Lower lobe of right lung (tissue), 2 donors: ENCODE data around the gene ZBED4. TPM values are rescaled to one million over a fixed set of nuclear protein-coding genes. Genes with fewer than 3 reads are reported as not detected.
"Not testable (repeated sequence)": the region's sequence is repeated elsewhere in the genome, so short reads cannot be mapped to it uniquely, and the experiment has no call there.

ENCODE experiments used
- ATAC-seq, 2 donors: fragments of 200-7000 bp; cut with Tn5 transposase; one replicate each; pipeline ENCODE4 v1.9.1; 2020 to 2022; ENCODE audit warnings: mild to moderate bottlenecking in 2 of 2, moderate library complexity in 2 of 2
- DNase-seq: peaks from one replicate; pipeline ENCODE4 v3.0.0-alpha.2; 2020
- H3K27ac ChIP-seq: fragments of 200-600 bp; one replicate; pipeline ENCODE4 v1.8.0; 2022
- H3K27me3 ChIP-seq: fragments of 200-600 bp; one replicate; pipeline ENCODE4 v1.8.0; 2022; ENCODE audit warnings: low read depth
- H3K36me3 ChIP-seq: fragments of 200-600 bp; one replicate; pipeline ENCODE4 v1.8.0; 2022; ENCODE audit warnings: mild to moderate bottlenecking
- H3K4me1 ChIP-seq: fragments of 200-600 bp; one replicate; pipeline ENCODE4 v1.8.0; 2022
- H3K4me3 ChIP-seq: fragments of 200-600 bp; one replicate; pipeline ENCODE4 v1.8.0; 2022; ENCODE audit warnings: mild to moderate bottlenecking
- H3K9me3 ChIP-seq: fragments of 200-600 bp; one replicate; pipeline ENCODE4 v1.8.0; 2022
- intact Hi-C: fragments of 100-400 bp; cut with DNase I; formaldehyde crosslinking; loops from one replicate; pipeline ENCODE4 v1.11.0; 2022
- total RNA-seq: library from RNA; stranded (reverse); fragmentation: NEBNext Ultra II Directional; extraction: Animal tissue kit (Norgen Biotek cat#: 25700); gene quantifications from one replicate; pipeline ENCODE4 v1.2.1, GENCODE V29; 2021
- TF ChIP-seq, protein P1 (sequence below): fragments of 200-600 bp; IDR thresholded peaks from one replicate; pipeline ENCODE4 v1.8.0; 2022; ENCODE audit warnings: antibody characterized with exemption, mild to moderate bottlenecking
- donor health status: DM: no; HTN: yes; CAD: no; lungs with severe emphysema.

The ZBED4 gene
- total RNA-seq, 1 donor from 2014 or later = 12.7 TPM

DNA sequence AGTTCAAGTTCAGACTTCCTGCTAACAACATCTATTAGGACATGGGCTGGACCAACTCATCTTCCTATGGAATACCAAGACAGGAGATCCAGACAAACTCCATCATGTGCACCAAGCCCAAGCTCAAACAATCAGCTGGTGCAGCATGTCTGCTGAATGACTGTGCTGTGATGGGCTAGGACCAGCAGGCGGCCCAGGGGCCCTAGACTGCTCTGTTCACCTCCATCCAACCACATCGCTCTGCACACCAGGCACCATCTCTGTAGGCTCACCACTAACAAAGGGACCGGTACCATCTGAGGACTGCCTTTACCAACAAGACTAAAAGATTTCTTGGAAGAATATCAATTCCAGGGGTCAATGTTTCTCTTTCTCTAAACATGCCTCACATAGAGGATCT, 36.3 kb upstream of the ZBED4 start:
- TF ChIP-seq, protein P1, sequence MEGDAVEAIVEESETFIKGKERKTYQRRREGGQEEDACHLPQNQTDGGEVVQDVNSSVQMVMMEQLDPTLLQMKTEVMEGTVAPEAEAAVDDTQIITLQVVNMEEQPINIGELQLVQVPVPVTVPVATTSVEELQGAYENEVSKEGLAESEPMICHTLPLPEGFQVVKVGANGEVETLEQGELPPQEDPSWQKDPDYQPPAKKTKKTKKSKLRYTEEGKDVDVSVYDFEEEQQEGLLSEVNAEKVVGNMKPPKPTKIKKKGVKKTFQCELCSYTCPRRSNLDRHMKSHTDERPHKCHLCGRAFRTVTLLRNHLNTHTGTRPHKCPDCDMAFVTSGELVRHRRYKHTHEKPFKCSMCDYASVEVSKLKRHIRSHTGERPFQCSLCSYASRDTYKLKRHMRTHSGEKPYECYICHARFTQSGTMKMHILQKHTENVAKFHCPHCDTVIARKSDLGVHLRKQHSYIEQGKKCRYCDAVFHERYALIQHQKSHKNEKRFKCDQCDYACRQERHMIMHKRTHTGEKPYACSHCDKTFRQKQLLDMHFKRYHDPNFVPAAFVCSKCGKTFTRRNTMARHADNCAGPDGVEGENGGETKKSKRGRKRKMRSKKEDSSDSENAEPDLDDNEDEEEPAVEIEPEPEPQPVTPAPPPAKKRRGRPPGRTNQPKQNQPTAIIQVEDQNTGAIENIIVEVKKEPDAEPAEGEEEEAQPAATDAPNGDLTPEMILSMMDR = no peak
- no peak overlapping the region for H3K4me3 ChIP-seq
- intact Hi-C loops = no loop called here
- H3K36me3 ChIP-seq = peaks cover 85% of the 10 kb centered on the region
- ATAC-seq (no peak), DNase-seq (peak; percentile 17)
- no peaks in the 10 kb centered on the region for H3K9me3 ChIP-seq
- no peaks in the 10 kb centered on the region for H3K27me3 ChIP-seq
- peaks cover 14% of the 10 kb centered on the region for H3K4me1 ChIP-seq
- no peak overlapping the region for H3K27ac ChIP-seq

DNA sequence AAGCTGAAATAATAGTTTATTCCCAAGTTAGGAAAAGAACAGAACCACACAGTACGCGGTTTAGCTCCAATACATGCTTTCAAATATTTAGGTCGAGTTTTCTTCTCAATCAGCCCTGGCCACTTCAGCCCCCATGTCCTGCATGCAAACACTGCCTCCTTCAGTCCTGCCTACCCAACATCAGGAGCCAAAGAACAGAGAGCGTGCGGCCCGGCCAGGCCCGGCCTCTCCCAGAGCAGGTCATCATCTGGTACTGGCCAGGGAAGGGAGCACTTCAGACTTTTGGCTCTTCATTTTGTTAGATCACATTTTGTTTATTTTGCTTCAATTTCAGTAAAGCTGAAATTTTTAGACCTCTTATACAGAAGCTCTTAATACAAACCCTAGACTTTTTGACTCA, 32.7 kb upstream of the ZBED4 start:
- Histone ChIP-seq H3K27me3 (no peaks in the 10 kb centered on the region), H3K9me3 (no peaks in the 10 kb centered on the region), H3K36me3 (peaks cover 86% of the 10 kb centered on the region), H3K4me1 (peaks cover 23% of the 10 kb centered on the region), H3K27ac (no peak overlapping the region), H3K4me3 (no peak overlapping the region)
- TF ChIP-seq, protein P1 = no peak
- no peak for ATAC-seq
- intact Hi-C loops = no loop called here
- peak; percentile 29 for DNase-seq

DNA sequence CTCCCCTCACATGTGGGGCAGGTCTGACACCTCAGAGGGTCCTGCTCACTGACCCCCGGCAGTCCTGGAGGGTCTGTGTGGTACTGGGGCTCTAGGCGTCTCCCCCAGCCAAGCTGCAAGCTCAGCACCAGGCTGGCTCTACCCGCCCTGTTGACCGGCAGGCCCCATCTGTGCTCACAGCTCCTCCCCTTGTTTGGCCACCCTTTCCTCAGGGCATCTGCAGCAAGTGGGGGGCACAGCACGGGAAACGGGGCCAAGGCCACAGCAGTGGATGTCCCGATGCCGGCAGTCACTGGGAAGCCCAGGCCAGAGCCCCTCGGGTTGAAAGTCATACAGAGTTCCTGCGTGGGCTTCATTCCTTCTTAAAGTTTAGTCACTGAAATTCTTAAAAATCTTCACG, 31.9 kb upstream of the ZBED4 start:
- intact Hi-C loops, H3K27me3 ChIP-seq, H3K4me3 ChIP-seq, H3K27ac ChIP-seq, ATAC-seq, H3K9me3 ChIP-seq: not testable (repeated sequence)
- H3K36me3 ChIP-seq = peaks cover 79% of the 10 kb centered on the region
- DNase-seq = peak; percentile 29
- peaks cover 27% of the 10 kb centered on the region for H3K4me1 ChIP-seq

DNA sequence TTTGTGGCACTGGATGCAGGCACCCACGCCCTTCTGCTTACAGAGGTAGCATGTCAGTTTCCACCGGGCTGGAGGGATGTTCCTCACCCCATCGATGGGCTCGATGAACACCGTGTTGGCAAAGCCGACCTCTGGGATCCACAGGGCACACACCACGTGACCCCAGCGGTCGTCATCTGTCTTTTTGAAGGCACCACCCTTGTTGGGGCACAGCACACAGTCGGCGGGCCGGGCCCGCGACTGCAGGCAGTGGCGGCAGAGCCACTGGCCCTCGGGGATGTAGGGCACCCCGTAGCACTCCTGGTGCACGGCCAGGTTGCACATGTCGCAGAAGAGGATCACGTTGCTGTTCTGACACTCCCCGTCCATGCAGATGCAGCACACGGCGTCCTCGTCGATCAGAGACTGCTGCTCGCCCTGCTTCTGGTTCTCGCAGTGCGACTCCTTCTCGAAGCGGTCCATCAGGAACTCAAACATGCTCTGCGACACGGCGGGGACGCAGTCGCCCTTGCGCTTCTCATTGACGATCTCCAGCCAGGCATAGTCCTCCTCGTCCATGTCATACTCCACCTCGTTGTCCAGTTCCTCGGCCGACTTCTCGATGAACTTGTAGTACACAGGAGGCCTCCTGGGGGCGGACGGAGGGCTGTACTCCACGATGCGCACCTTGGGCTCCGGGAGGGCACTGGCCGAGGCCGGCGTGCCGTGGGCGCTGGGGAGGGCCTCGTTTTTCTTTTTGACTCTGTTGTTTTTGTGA, 30.2 kb upstream of the ZBED4 start:
- ATAC-seq = no peak

DNA sequence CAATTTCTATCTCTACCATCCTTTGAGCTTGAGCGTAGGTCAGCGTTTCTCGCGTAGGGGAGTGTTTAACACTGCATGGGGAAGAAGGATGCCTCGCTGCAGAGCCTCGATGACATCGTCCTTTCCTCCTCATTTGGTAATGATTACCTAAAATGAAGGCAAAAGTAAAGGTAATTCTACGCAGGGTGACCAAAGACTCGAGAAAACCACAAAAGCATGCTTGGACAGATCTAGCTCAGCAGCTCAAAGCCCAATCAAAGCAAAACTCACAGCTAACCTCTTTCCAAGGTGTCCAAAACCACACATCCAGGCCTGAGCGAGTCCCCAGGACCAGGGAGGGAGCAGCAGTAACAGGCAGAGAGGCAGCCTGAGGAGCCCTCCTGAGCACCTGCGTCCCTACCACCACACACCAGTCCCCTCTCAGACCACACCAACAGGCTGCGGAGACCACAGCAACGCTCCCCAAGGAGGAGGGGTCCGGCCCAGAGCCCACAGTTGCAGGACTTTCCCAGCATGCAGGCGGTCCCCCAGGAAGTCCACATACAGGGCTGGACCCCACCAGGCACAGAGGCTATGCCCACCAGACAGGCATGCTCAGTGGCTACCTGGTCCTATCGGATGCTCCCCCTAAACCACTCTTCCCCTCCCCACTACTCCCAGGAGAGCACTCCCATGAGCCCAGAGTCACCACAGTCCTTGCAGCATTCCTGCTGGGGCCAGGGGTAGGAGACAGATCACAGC, 29.3 kb upstream of the ZBED4 start:
- no peaks in the 10 kb centered on the region for H3K27me3 ChIP-seq
- no peak for ATAC-seq
- no peak overlapping the region for H3K4me3 ChIP-seq
- TF ChIP-seq, protein P1 = no peak
- peak; percentile 30 for DNase-seq
- intact Hi-C loops = no loop called here
- peaks cover 19% of the 10 kb centered on the region for H3K4me1 ChIP-seq
- H3K36me3 ChIP-seq = peaks cover 53% of the 10 kb centered on the region
- H3K27ac ChIP-seq = no peak overlapping the region
- no peaks in the 10 kb centered on the region for H3K9me3 ChIP-seq

More for the DNA sequence above, 30.2 kb upstream of the ZBED4 start:
- Histone ChIP-seq H3K4me3 (no peak overlapping the region), H3K4me1 (peaks cover 19% of the 10 kb centered on the region), H3K36me3 (peaks cover 62% of the 10 kb centered on the region), H3K9me3 (no peaks in the 10 kb centered on the region), H3K27me3 (no peaks in the 10 kb centered on the region), H3K27ac (no peak overlapping the region)
- TF ChIP-seq, protein P1 = no peak
- DNase-seq = peak; percentile 42
- intact Hi-C loops = no loop called here

DNA sequence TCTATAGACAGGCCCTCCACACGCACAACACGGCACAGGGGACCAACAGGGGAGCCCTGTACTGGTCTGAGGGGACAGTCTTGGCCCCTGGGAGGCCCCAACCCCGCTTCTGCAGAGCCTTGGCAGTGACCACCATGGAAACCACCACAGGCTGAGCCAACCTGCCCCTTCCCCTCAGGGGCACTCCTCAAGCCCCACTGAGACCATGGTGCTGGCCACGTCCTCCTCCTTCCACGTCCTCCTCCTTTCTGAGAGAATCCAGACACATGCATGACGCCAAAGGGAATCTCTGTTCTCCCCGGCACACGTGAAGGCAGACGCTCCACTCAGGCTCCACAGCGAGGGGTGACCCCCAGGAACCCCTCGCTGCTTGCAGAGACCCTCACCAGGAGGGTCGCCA, 28.7 kb upstream of the ZBED4 start:
- Histone ChIP-seq H3K9me3 (no peaks in the 10 kb centered on the region), H3K4me3 (peak overlapping the region; percentile 77), H3K36me3 (peaks cover 49% of the 10 kb centered on the region), H3K4me1 (peaks cover 19% of the 10 kb centered on the region), H3K27ac (no peak overlapping the region), H3K27me3 (no peaks in the 10 kb centered on the region)
- intact Hi-C loops = no loop called here
- TF ChIP-seq, protein P1 = no peak
- DNase-seq (peak; percentile 29), ATAC-seq (no peak)
